Activated CD4-positive, alpha-beta T cell treated with anti-CD3 and anti-CD28 coated beads, Interleukin-2, amount 50 U/mL, for 48 hours (primary cell): ENCODE measurements around the gene USP22.

Experiments used
- DNase-seq, 2 experiments: peaks; one replicate each; pipeline ENCODE4 v3.0.0-alpha.2; 2020

Gene USP22

DNA sequence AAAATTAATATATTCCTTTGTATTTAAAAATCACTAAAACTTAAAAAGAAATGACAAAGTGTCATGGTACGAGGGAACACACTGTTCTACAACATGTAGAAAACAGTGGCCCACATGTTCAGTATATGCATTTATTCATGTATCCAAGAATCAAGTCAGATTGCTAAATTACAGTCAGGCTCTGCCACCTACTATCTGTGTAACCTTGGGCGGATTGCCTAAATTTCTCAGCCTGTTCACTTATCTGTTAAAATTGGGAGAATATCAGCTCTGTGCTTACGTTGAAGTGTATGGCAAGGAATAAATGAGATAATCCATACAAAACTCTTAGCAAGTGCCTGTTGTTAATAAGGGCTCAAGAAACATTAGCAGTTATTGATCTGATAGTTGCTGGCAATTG, 3.4 kb upstream of the USP22 start:
- no peak for DNase-seq

- no peak for DNase-seq
These were observed 2.2 kb upstream of the USP22 start for GRCh38 chr17:21044971-21045370.

GRCh38 chr17:21043296-21044232, 753 bp upstream of the USP22 start:
- peak; percentile 96 to 98 for DNase-seq

DNA sequence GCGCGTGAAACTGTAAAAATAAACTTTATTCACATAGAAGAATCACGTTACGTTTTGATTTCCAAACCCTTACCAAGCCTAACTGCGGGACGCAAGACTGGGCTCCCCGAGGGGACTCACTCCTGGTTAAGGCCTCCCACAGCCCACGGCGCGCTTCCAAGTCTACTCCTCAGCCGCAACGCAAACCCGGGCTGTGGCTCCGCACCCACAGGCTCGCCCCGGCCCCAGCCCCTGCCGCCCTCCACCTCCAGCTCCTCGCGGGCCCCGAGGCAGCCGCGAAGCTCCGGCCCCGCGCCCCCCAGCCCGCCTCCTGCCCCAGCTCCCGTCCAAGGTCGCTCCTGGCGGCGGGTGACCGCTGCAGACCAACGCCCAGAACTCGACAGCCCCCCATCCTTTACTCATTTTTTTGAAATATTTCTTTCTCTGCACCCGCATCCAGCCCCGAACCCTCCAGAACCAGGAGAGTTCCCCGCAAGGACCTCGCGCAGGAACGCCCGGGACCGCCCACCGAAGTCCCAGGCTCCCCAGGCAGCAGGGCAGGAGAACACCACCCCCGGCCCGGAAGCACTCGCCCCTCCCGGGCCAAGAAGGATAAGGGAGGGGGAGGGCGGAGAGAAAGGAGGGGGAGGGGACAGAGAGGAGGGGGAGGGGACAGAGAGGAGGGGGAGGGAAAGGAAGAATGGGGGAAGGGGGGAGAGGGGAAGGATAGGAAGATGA, 912 bp downstream of the USP22 start:
- peak; percentile 77 to 83 for DNase-seq

- DNase-seq, result peak; percentile 22 to 44
These were observed 2.8 kb downstream of the USP22 start for GRCh38 chr17:21039839-21040575.

DNA sequence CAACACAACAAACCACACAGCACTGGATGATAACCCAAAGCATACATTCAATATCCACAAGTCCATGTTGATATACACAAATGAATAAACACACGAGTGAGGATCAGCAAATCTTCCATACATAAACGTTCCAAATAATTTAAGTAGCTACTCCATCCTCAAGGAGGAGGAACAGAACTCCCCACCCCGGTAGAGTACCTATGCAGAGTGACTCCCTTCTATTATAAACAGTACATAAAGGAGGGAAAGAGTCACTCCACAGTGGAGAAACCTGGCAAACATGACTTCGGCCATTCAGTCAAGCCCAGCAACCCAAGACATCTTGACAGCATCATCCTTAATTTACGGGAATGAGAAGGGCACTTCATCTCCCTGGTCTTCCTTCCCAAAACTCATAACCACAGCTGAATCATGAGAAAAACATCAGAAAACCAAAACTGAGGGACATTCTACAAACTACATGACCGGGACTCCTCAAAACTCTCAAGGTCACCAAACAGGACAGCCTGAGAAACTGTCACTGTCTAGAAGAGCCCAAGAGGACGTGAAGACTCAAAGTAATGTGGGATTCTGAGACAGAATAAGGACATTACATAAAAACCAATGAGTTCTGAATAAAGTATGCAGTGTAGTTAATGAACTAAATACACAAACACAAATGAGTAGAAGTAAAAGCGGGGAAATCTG, 5.6 kb downstream of the USP22 start:
- DNase-seq, result no peak

DNA sequence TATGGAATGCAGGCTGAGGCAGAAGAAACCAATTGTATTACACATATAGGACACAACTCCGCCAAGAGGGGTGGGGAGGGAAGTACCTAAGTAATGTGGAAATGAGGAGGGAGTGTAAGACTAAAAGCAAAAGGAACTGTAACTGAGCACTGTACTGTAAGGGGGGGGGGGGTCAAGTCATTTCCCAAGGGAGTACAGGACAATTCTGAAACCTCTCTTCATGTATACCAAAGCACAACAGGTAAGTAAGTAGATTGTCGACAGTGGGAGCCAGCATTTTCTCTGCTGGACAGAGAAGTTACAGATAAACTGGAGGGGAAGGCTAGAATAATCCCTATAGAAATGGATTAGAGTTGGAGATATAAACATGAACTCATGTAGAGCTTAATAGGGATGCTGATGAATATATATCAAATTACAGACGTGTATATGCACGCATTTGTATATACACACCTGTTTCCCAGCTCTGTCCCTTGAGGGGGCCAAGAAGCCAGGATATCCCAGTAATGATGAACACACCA, 6.4 kb downstream of the USP22 start:
- DNase-seq, result no peak

DNA sequence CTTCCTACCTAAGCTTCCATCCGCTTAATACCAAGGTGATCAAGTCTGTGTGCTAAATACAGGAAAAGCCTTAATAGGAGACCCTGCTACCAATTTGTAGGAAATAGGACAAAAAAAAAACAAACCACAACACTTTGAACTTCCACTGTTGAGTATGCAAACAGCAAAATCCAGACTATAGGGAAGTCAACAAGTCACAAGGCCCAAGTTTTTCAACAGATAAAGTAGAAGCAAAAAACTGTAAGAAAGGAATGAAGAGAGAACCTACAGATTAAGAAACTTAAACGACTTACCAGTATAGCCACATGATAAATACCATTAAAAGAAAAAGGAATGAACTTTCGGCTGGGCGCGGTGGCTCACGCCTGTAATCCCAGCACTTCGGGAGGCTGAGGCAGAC, 7.4 kb downstream of the USP22 start:
- no peak for DNase-seq

DNA sequence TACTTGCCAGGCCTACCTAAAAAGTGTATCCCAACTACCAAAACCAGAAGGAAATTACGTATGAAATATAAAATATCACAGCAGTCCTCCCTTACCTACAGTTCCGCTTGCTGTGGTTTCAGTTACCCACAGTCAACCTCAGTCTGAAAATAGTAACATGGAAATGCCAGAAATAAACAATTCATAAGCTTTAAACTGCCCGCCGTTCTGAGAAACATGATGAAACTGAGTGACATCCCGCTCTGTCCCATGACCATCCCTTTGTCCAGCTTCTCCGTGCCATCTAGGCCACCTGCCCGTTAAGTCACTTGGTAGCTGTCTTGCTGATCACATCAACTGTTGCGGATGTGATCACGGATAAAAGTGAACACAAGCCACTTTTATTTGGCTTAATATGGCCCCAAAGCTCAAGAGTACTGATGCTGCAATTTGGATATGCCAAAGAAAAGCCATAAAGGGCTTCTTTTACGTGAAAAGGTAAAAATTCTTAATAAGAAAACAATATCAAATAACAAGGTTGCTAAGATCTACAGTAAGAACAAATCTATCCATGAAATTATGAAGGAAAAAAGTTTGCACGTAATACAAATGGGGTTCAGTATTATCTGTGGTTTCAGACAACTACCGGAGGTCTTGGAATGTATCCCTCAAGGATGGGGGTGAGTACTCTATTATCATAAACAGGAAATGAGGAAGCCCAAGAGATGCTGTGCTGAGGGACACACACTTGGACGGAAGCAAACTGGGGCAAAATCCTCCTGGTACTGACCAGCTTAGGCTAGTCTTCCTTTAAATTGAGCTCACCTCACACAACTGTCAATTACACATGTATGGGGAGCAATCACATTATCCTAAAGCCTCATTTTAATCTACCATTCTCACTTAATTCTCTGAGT, 8.2 kb downstream of the USP22 start:
- peak in 1 of 2 experiments; percentile 8 for DNase-seq

DNA sequence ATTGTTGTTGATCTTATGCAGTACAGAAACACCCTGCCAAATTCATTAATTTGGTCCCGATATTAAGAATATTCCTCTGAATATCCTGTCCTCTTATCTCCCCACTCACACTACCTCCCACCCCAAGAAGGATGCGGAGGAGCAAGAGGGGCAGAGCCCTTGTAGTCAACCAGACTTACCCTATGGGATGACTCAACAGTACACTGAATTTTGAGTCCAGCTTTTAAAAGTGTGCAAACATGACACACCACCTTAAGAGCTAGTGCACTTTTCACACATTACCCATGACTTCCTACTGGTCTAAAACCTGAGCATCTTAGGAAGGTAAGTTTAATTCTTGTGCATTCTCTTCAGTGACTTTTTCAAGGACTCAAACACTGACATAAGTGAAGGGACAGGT, 9.5 kb downstream of the USP22 start:
- no peak for DNase-seq

DNA sequence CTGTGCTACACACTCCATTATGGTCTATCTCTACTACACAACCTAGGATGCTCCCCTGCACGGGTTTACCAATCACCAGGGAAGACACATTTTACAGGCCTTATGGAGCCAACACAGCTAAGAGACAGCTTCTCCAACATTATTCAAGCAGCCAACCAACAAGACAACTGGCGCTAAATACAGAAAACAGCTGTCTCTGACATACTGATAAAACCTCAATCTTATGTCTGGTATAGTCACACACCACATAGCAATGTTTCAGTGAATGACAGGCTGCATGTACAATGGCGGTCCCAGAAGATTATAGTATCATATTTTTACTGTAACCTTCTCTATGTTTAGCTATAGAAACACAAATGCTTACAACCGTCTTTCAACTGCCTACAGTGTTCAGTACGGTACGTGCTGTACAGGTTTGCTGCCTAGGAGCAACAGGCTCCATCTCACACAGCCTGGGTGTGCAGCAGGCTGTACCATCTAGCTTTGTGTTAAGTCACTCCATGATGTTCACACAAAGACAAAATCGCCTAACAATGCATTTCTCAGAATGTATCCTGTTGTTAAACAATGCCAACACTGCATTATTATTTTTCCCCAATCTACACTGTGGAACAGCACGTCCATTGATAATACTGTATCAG, 10.9 kb downstream of the USP22 start:
- DNase-seq, result no peak

- DNase-seq, result no peak
These were observed 12.4 kb downstream of the USP22 start for GRCh38 chr17:21030375-21030774.

DNA sequence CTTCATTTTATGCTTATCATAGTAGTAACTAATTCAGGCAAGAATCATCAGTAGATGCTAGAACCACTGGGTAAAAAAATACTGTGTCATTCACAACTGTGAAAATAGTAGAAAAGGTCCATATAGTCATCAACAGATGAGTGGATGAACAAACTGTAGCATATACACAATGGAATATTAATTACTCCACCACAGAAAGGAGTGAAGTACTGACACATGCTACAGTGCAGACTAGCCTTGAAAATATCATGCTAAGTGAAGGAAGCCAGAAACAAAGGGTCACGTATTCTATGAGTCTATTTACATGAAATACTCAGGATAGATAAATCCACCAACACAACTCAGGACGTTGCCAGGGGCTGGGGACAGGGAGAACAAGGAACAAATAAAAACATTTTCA, 13.3 kb downstream of the USP22 start:
- no peak for DNase-seq

DNA sequence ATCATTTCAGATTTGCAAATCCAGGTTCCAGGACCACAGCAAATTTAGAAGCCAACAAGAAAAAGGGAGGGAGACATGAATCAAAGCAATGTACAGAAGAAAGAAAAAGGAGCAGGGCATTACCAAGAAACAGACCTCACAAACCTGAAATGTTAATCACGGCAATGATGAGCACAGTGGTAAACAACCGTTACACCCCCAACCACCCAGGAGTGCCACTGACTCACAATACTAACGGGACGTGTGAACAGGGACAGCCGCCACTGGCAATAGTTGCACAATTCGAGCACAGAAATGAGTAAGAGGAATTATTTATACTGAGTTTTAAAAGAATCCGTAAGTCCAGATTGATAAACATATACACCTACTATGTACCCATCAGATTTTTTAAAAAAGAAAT, 13.8 kb downstream of the USP22 start:
- DNase-seq, result peak; percentile 36 to 51

- no peak for DNase-seq
These were observed 14.6 kb downstream of the USP22 start for GRCh38 chr17:21028192-21028591.

DNA sequence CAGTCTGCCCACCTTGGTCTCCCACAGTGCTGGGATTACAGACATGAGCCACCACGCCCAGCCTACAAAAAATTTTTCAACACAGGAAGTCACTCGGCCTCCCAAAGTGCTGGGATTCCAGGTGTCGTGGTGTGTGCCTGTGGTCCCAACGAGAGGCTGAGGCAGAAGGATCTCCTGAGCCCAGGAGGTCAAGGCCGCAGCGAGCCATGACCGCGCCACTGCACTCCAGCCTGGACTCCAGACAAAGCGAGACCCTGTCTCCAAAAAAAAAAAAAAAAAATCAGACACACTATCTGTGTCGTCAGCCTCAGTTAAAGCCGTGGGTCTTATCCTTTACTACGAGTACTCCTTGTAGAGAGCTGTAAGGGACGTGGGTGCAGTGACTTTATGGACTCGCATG, 15.8 kb downstream of the USP22 start:
- DNase-seq, result no peak

GRCh38 chr17:21025451-21025850, 17.4 kb downstream of the USP22 start:
- DNase-seq, result no peak

DNA sequence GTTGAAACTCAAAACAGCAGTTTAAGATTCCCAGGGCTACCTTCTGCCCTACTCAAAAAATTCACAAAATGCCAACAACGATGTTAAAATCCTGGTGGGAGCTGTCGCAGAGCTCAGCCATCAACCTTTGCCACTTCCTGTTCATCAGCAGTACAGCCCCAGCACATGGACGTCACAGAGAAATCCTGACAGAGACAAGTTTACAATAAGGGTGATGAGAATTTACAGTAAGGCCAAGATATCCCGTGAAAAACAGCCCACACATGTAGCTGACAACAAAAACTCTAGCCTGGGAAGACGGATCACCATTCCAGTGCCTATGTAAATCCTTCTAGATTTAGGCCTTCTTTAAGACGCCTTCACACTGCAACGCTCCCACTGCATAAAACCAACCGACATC, 18.8 kb downstream of the USP22 start:
- DNase-seq, result no peak

- no peak for DNase-seq
These were observed 21.5 kb downstream of the USP22 start for GRCh38 chr17:21021208-21021803.

DNA sequence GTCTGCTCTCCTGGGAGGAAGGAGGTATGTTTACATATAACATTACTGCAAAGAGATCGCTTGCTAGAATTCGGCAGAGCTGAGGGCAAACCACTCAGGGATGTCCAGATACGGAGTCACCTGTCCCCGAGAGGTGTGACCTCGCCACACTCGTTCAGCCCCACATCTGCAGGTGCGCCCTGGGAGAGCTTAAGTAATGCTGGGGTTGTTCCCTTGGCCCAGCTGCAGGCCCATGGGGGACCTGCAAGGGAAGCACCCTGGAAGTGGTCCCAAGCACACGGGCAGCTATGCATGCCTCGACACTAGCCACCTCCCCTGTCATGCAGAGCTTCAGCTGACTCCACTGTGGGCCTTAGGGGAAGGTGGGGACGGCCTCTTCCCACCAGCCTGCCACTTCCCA, 22.2 kb downstream of the USP22 start:
- DNase-seq, result no peak
